K562 (cell line): ENCODE measurements around the gene TACC3. TPM values are rescaled to one million over a fixed set of nuclear protein-coding genes. Genes with fewer than 3 reads are reported as not detected.

Experiments
- HLTF ChIP-seq: fragments of 450-650 bp; IDR thresholded peaks from 2 replicates; pipeline ENCODE4 v1.6.1; 2016
- POLR2H ChIP-seq: IDR thresholded peaks from 2 replicates; pipeline ENCODE4 v1.6.1; 2016; ENCODE audit warnings: missing genetic modification characterization, low read depth, mild to moderate bottlenecking, control low read depth, missing compliant biosample characterization, moderate library complexity
- RCOR1 ChIP-seq, 2 experiments: IDR thresholded peaks; 2 replicates each; pipeline ENCODE4 v1.6.1; 2012; ENCODE audit warnings: low read depth in 2 of 2, low read length in 2 of 2, borderline replicate concordance in 1 of 2, improper control_type of control experiment in 1 of 2
- ZC3H8 ChIP-seq: fragments of 450-650 bp; IDR thresholded peaks from 2 replicates; pipeline ENCODE4 v1.6.1; 2017
- polyA plus RNA-seq, 8 experiments: library from polyadenylated mRNA; depleted of rRNA in 4 of 8; stranded (reverse) in 5 of 8; unstranded in 3 of 8; fragments of >200 nt; fragmentation: Nextera tagmentation in 2 of 8; fragmentation: Illumina TruSeq in 1 of 8; extraction: Ambion mirVana in 2 of 8; extraction: Trizol in 1 of 8; gene quantifications; 2 replicates each; pipeline versions ENCODE4 v1.2.1 to v1.2.3, GENCODE V29; 2011 to 2014; ENCODE audit warnings: inconsistent platforms in 1 of 8, missing spikeins in 1 of 8
- total RNA-seq, 7 experiments: library from RNA; depleted of rRNA in 6 of 7; stranded (reverse); fragments of >200 nt in 6 of 7; fragmentation: Illumina TruSeq in 2 of 7; extraction: Trizol in 2 of 7; gene quantifications; 2 replicates each; pipeline versions ENCODE4 v1.2.1 to v1.2.3, GENCODE V29; 2011 to 2021; ENCODE audit warnings: low replicate concordance in 1 of 7
- TF ChIP-seq, protein P1 (sequence below): fragments of 450-650 bp; IDR thresholded peaks from 2 replicates; pipeline ENCODE4 v1.6.1; 2016; ENCODE audit warnings: mild to moderate bottlenecking, moderate library complexity
- TF ChIP-seq, protein P2 (sequence below): sonication (generic); formaldehyde crosslinking; IDR thresholded peaks from 2 replicates; pipeline ENCODE4 v1.8.0; 2022; ENCODE audit warnings: missing genetic modification reagents, mild to moderate bottlenecking, moderate library complexity, borderline replicate concordance
- TF ChIP-seq, protein P3 (sequence below): fragments of 250-450 bp; sonication (Bioruptor Pico); IDR thresholded peaks from 2 replicates; pipeline ENCODE4 v1.5.0; 2020; ENCODE audit warnings: mild to moderate bottlenecking, borderline replicate concordance
- TF ChIP-seq, protein P4 (sequence below): sonication (generic); formaldehyde crosslinking; IDR thresholded peaks from 2 replicates; pipeline ENCODE4 v1.8.1; 2023; ENCODE audit warnings: mild to moderate bottlenecking, missing genetic modification reagents

TACC3 gene
- total and polyA plus RNA-seq, 9 of the 15 experiments (the other 6 are each of a cell fraction or from before 2014, with no cell fraction given) = 1.9 to 122 (median 55.6) TPM

DNA sequence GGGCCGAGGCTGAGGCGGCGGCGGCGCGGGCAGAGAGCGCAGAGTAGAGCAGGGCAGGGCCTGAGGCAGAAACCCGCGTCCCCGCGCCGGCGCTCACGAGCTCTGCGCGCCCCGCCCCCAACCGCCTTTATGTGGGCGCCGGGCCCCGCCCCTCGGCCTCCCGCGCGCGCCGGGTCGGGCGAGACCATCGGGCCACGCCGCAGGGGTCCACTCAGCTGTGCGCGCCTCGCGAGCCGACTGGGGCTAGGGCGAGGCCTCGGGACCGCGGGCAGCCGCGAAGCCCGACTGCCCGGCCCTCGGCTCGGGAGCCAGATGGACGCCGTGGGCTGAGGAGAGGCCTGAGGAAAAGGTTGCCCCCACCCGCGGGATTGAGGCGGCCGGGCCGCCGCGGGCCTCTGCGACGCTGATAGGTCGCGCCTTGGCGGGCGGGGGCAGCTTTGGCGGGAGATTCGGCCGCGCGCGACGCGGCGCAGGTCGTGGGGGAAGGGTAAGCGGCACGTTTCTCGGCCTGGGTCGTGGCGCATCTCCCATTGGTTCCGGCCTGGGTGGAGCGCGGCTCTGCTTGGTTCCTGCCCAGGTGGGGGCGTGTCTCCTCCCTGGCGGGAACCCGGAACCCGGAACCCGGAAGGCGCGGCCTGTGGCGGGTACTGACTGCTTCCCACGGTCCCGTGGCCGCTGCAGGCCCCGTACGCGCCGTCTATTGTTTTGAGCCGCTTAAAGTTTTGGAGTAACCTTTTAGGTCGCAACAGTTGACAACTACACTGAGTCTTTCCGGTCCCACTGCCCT, 8.9 kb upstream of the TACC3 start, which contains the start of gene SLBP (continued):
- TF ChIP-seq, protein P1, sequence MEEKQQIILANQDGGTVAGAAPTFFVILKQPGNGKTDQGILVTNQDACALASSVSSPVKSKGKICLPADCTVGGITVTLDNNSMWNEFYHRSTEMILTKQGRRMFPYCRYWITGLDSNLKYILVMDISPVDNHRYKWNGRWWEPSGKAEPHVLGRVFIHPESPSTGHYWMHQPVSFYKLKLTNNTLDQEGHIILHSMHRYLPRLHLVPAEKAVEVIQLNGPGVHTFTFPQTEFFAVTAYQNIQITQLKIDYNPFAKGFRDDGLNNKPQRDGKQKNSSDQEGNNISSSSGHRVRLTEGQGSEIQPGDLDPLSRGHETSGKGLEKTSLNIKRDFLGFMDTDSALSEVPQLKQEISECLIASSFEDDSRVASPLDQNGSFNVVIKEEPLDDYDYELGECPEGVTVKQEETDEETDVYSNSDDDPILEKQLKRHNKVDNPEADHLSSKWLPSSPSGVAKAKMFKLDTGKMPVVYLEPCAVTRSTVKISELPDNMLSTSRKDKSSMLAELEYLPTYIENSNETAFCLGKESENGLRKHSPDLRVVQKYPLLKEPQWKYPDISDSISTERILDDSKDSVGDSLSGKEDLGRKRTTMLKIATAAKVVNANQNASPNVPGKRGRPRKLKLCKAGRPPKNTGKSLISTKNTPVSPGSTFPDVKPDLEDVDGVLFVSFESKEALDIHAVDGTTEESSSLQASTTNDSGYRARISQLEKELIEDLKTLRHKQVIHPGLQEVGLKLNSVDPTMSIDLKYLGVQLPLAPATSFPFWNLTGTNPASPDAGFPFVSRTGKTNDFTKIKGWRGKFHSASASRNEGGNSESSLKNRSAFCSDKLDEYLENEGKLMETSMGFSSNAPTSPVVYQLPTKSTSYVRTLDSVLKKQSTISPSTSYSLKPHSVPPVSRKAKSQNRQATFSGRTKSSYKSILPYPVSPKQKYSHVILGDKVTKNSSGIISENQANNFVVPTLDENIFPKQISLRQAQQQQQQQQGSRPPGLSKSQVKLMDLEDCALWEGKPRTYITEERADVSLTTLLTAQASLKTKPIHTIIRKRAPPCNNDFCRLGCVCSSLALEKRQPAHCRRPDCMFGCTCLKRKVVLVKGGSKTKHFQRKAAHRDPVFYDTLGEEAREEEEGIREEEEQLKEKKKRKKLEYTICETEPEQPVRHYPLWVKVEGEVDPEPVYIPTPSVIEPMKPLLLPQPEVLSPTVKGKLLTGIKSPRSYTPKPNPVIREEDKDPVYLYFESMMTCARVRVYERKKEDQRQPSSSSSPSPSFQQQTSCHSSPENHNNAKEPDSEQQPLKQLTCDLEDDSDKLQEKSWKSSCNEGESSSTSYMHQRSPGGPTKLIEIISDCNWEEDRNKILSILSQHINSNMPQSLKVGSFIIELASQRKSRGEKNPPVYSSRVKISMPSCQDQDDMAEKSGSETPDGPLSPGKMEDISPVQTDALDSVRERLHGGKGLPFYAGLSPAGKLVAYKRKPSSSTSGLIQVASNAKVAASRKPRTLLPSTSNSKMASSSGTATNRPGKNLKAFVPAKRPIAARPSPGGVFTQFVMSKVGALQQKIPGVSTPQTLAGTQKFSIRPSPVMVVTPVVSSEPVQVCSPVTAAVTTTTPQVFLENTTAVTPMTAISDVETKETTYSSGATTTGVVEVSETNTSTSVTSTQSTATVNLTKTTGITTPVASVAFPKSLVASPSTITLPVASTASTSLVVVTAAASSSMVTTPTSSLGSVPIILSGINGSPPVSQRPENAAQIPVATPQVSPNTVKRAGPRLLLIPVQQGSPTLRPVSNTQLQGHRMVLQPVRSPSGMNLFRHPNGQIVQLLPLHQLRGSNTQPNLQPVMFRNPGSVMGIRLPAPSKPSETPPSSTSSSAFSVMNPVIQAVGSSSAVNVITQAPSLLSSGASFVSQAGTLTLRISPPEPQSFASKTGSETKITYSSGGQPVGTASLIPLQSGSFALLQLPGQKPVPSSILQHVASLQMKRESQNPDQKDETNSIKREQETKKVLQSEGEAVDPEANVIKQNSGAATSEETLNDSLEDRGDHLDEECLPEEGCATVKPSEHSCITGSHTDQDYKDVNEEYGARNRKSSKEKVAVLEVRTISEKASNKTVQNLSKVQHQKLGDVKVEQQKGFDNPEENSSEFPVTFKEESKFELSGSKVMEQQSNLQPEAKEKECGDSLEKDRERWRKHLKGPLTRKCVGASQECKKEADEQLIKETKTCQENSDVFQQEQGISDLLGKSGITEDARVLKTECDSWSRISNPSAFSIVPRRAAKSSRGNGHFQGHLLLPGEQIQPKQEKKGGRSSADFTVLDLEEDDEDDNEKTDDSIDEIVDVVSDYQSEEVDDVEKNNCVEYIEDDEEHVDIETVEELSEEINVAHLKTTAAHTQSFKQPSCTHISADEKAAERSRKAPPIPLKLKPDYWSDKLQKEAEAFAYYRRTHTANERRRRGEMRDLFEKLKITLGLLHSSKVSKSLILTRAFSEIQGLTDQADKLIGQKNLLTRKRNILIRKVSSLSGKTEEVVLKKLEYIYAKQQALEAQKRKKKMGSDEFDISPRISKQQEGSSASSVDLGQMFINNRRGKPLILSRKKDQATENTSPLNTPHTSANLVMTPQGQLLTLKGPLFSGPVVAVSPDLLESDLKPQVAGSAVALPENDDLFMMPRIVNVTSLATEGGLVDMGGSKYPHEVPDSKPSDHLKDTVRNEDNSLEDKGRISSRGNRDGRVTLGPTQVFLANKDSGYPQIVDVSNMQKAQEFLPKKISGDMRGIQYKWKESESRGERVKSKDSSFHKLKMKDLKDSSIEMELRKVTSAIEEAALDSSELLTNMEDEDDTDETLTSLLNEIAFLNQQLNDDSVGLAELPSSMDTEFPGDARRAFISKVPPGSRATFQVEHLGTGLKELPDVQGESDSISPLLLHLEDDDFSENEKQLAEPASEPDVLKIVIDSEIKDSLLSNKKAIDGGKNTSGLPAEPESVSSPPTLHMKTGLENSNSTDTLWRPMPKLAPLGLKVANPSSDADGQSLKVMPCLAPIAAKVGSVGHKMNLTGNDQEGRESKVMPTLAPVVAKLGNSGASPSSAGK = peak; percentile 96
- TF ChIP-seq, protein P2, sequence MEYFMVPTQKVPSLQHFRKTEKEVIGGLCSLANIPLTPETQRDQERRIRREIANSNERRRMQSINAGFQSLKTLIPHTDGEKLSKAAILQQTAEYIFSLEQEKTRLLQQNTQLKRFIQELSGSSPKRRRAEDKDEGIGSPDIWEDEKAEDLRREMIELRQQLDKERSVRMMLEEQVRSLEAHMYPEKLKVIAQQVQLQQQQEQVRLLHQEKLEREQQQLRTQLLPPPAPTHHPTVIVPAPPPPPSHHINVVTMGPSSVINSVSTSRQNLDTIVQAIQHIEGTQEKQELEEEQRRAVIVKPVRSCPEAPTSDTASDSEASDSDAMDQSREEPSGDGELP (CRISPR knock-in tag) = peak; percentile 92
- TF ChIP-seq ZC3H8 = no peak
- TF ChIP-seq HLTF = no peak
- TF ChIP-seq RCOR1 (IDR thresholded peaks at IDR 0.05; ENCODE audit: borderline replicate concordance in 1 of 2, low read depth in 2 of 2, low read length in 2 of 2) = peak in 1 of 2 experiments; percentile 53; a peak in 1 of 4 replicates
- peak; percentile 89 for TF ChIP-seq POLR2H
- TF ChIP-seq, protein P3, sequence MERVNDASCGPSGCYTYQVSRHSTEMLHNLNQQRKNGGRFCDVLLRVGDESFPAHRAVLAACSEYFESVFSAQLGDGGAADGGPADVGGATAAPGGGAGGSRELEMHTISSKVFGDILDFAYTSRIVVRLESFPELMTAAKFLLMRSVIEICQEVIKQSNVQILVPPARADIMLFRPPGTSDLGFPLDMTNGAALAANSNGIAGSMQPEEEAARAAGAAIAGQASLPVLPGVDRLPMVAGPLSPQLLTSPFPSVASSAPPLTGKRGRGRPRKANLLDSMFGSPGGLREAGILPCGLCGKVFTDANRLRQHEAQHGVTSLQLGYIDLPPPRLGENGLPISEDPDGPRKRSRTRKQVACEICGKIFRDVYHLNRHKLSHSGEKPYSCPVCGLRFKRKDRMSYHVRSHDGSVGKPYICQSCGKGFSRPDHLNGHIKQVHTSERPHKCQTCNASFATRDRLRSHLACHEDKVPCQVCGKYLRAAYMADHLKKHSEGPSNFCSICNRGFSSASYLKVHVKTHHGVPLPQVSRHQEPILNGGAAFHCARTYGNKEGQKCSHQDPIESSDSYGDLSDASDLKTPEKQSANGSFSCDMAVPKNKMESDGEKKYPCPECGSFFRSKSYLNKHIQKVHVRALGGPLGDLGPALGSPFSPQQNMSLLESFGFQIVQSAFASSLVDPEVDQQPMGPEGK (CRISPR knock-in tag) = no peak
- TF ChIP-seq, protein P4, sequence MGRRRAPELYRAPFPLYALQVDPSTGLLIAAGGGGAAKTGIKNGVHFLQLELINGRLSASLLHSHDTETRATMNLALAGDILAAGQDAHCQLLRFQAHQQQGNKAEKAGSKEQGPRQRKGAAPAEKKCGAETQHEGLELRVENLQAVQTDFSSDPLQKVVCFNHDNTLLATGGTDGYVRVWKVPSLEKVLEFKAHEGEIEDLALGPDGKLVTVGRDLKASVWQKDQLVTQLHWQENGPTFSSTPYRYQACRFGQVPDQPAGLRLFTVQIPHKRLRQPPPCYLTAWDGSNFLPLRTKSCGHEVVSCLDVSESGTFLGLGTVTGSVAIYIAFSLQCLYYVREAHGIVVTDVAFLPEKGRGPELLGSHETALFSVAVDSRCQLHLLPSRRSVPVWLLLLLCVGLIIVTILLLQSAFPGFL (CRISPR knock-in tag) = 0 out of 2 replicates have a peak, but pooled peaks have one; percentile 86
